K562 (cell line): ENCODE results near the gene PDE4D. TPM values are rescaled to one million over a fixed set of nuclear protein-coding genes. Genes with fewer than 3 reads are reported as not detected.

ENCODE experiments used
- ATAC-seq: fragments of 200-7000 bp; cut with Tn5 transposase; 3 replicates; pipeline ENCODE4 v1.9.1; 2020; ENCODE audit warnings: moderate library complexity
- BruUV-seq: library from RNA; stranded (reverse); fragments of 400-500 nt; replicated peaks from 2 replicates; lab custom pipeline; 2021; lab: Mats Ljungman, UMichigan
- CTCF ChIA-PET: fragments of 300-600 bp; formaldehyde crosslinking; extraction: SDS; loops from one replicate; lab custom pipeline; 2021; ENCODE audit warnings: low intra/inter-chr PET ratio; lab: Yijun Ruan, JAX
- POLR2A ChIA-PET: fragments of 300-600, 350-650 bp; sonication (Branson Sonifier 250); formaldehyde crosslinking; extraction: SDS; loops from one replicate; lab custom pipeline; 2021; ENCODE audit warnings: antibody characterized with exemption, inconsistent platforms; lab: Yijun Ruan, JAX
- DNase-seq, 4 experiments: peaks; one replicate each; pipeline versions ENCODE4 v3.0.0 to v3.0.0-alpha.2; 2011 to 2018; ENCODE audit warnings: low spot score in 3 of 4, mixed read lengths in 3 of 4; ENCODE audit errors: extremely low read depth in 1 of 4
- FAIRE-seq: peaks from 2 replicates; lab custom pipeline; 2011; peaks lifted over from hg19 to GRCh38; lab: Jason Lieb, UNC
- H2AFZ ChIP-seq: 2 replicates; pipeline ENCODE4 v1.6.0; 2011; ENCODE audit warnings: low read depth, low read length, control low read depth, inconsistent platforms
- H3K27ac ChIP-seq: fragments of 200-600 bp; 3 replicates; pipeline ENCODE4 v1.8.0; 2011; ENCODE audit warnings: low read depth, mild to moderate bottlenecking, control low read depth, inconsistent platforms, low read length, moderate library complexity, mixed read lengths; ENCODE audit errors: extremely low read depth
- H3K27me3 ChIP-seq, 2 experiments: fragments of 300-600 bp in 1 of 2; 2 replicates in 1 of 2; 3 replicates in 1 of 2; pipeline versions ENCODE4 v1.6.0 to v1.8.0; 2011; ENCODE audit warnings: inconsistent platforms in 2 of 2, low read length in 2 of 2, mild to moderate bottlenecking in 1 of 2, mixed read lengths in 1 of 2, moderate library complexity in 1 of 2; ENCODE audit not compliant: control insufficient read depth in 2 of 2, insufficient read depth in 2 of 2
- H3K36me3 ChIP-seq: fragments of 300-600 bp; 3 replicates; pipeline ENCODE4 v1.8.0; 2011; ENCODE audit warnings: mild to moderate bottlenecking, low read length, inconsistent platforms; ENCODE audit not compliant: control insufficient read depth, insufficient read depth
- H3K4me1 ChIP-seq, 2 experiments: fragments of 200-600 bp in 1 of 2; replicated peaks in 1 of 2; 2 replicates in 1 of 2; 3 replicates in 1 of 2; pipeline versions ENCODE4 v1.5.1 to v1.8.0; 2011; ENCODE audit warnings: inconsistent platforms in 2 of 2, low read length in 2 of 2, mild to moderate bottlenecking in 1 of 2, mixed read lengths in 1 of 2, moderate library complexity in 1 of 2; ENCODE audit not compliant: control insufficient read depth in 2 of 2, insufficient read depth in 2 of 2
- H3K4me2 ChIP-seq: 2 replicates; pipeline ENCODE4 v1.6.1; 2011; ENCODE audit warnings: low read length, control low read depth, inconsistent platforms, mixed read lengths; ENCODE audit not compliant: insufficient read depth
- H3K4me3 ChIP-seq: fragments of 200-600 bp; sonication (generic), shearing (Covaris generic); 2 replicates; pipeline ENCODE4 v1.5.1; 2016; ENCODE audit warnings: control low read depth, inconsistent platforms
- H3K79me2 ChIP-seq: fragments of 200-600 bp; 3 replicates; pipeline ENCODE4 v1.8.0; 2011; ENCODE audit warnings: low read length, inconsistent platforms; ENCODE audit not compliant: control insufficient read depth, insufficient read depth
- H3K9ac ChIP-seq, 2 experiments: 2 replicates each; pipeline versions ENCODE4 v1.6.0 to v1.6.1; 2011; ENCODE audit warnings: low read depth in 2 of 2, low read length in 2 of 2, control low read depth in 1 of 2, inconsistent platforms in 1 of 2, mild to moderate bottlenecking in 1 of 2, mixed read lengths in 1 of 2; ENCODE audit not compliant: insufficient read depth in 1 of 2
- H3K9me1 ChIP-seq: one replicate; pipeline ENCODE4 v1.6.0; 2011; ENCODE audit warnings: inconsistent platforms, mild to moderate bottlenecking, low read length, moderate library complexity; ENCODE audit not compliant: control insufficient read depth, insufficient read depth
- H3K9me3 ChIP-seq: replicated peaks from 2 replicates; pipeline ENCODE4 v1.5.1; 2011; ENCODE audit warnings: low read depth, low read length, inconsistent platforms; ENCODE audit not compliant: control insufficient read depth, insufficient read depth
- H4K20me1 ChIP-seq: replicated peaks from 2 replicates; pipeline ENCODE4 v1.6.1; 2011; ENCODE audit warnings: low read length, inconsistent platforms, mixed read lengths; ENCODE audit not compliant: control insufficient read depth, insufficient read depth
- DMBX1 ChIP-seq: fragments of 250-450 bp; sonication (Bioruptor Pico); IDR thresholded peaks from 2 replicates; pipeline ENCODE4 v1.8.0; 2022; ENCODE audit warnings: inconsistent platforms, mild to moderate bottlenecking, moderate library complexity, borderline replicate concordance
- HMG20B ChIP-seq: fragments of 250-450 bp; sonication (Bioruptor Pico); IDR thresholded peaks from 2 replicates; pipeline ENCODE4 v1.5.0; 2021; ENCODE audit warnings: mild to moderate bottlenecking
- TCF7 ChIP-seq: sonication (generic); IDR thresholded peaks from 2 replicates; pipeline ENCODE4 v1.6.1; 2016; ENCODE audit warnings: antibody characterized with exemption, borderline replicate concordance
- TCF7L2 ChIP-seq: fragments of 150-350 bp; IDR thresholded peaks from 2 replicates; pipeline ENCODE4 v1.6.1; 2016; ENCODE audit warnings: low read depth, mild to moderate bottlenecking, low read length, moderate library complexity
- ZNF764 ChIP-seq: fragments of 250-450 bp; sonication (Bioruptor Pico); IDR thresholded peaks from 2 replicates; pipeline ENCODE4 v1.4.0; 2020; ENCODE audit warnings: low read depth, mild to moderate bottlenecking, moderate library complexity
- WGBS: fragments of 100-300 bp; shearing (Covaris generic); methylation state at CpG from one replicate; pipeline ENCODE4 v1.1.6; 2016; ENCODE audit warnings: low coverage, mixed read lengths; ENCODE audit not compliant: insufficient coverage; ENCODE audit errors: missing lambda C conversion rate; 5-methylcytosine and 5-hydroxymethylcytosine counted together
- in situ Hi-C: fragments of 300-500 bp; cut with MboI; formaldehyde crosslinking; loops from 4 replicates; pipeline ENCODE4 v1.15.0; 2018; ENCODE audit warnings: inconsistent platforms, mixed read lengths
- intact Hi-C: fragments of 100-400 bp; cut with micrococcal nuclease; formaldehyde crosslinking; loops from 2 replicates; pipeline ENCODE4 v1.14.2; 2022
- polyA plus RNA-seq, 8 experiments: library from polyadenylated mRNA; depleted of rRNA in 4 of 8; stranded (reverse) in 5 of 8; unstranded in 3 of 8; fragments of >200 nt; fragmentation: Nextera tagmentation in 2 of 8; fragmentation: Illumina TruSeq in 1 of 8; extraction: Ambion mirVana in 2 of 8; extraction: Trizol in 1 of 8; gene quantifications; 2 replicates each; pipeline versions ENCODE4 v1.2.1 to v1.2.3, GENCODE V29; 2011 to 2014; ENCODE audit warnings: inconsistent platforms in 1 of 8, missing spikeins in 1 of 8
- total RNA-seq, 7 experiments: library from RNA; depleted of rRNA in 6 of 7; stranded (reverse); fragments of >200 nt in 6 of 7; fragmentation: Illumina TruSeq in 2 of 7; extraction: Trizol in 2 of 7; gene quantifications; 2 replicates each; pipeline versions ENCODE4 v1.2.1 to v1.2.3, GENCODE V29; 2011 to 2021; ENCODE audit warnings: low replicate concordance in 1 of 7
- TF ChIP-seq, protein P1 (sequence below): fragments of 250-450 bp; sonication (Bioruptor Pico); IDR thresholded peaks from 2 replicates; pipeline ENCODE4 v1.5.0; 2021; ENCODE audit warnings: mild to moderate bottlenecking, borderline replicate concordance

PDE4D gene
- total and polyA plus RNA-seq, 9 of the 15 experiments (the other 6 are each of a cell fraction or from before 2014, with no cell fraction given): 0.04 to 0.46 (median 0.13) TPM

DNA sequence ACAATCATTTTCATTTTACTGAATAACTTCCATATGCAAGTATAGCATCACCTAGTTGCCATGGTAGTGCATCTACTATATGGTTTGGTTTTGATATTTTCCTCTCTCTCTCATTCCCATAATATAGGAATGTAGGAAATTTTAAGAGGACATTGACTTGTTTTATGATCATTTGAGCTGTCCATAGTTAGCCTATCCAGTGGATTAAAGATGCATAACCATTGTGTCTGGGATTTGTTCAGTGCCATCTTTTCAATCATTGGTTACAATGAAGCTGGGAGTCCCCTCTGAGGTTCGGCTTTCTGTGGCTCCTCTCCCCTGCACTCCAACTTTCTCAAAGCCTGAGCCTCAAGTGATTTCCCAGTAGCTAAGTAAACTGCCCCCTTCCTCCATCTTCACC, 852.2 kb downstream of the PDE4D start:
- Histone ChIP-seq H3K27ac (no peak overlapping the region), H4K20me1 (no peaks in the 10 kb centered on the region), H3K9me3 (no peaks in the 10 kb centered on the region), H3K36me3 (no peaks in the 10 kb centered on the region), H3K4me1 (peaks cover 0 to 11% of the 10 kb centered on the region in 2 experiments; a peak in 2 of 5 replicates), H3K9me1 (no peaks in the 10 kb centered on the region), H3K27me3 (peaks cover 11 to 16% of the 10 kb centered on the region in 2 experiments; a peak in 4 of 5 replicates), H3K4me2 (no peak overlapping the region), H3K79me2 (no peaks in the 10 kb centered on the region), H3K9ac (no peak overlapping the region), H3K4me3 (no peak overlapping the region), H2AFZ (no peak overlapping the region)
- ATAC-seq: no peak
- ChIA-PET CTCF (no interaction called here), POLR2A (no interaction called here)
- TF ChIP-seq TCF7L2: no peak
- TF ChIP-seq, protein P1, sequence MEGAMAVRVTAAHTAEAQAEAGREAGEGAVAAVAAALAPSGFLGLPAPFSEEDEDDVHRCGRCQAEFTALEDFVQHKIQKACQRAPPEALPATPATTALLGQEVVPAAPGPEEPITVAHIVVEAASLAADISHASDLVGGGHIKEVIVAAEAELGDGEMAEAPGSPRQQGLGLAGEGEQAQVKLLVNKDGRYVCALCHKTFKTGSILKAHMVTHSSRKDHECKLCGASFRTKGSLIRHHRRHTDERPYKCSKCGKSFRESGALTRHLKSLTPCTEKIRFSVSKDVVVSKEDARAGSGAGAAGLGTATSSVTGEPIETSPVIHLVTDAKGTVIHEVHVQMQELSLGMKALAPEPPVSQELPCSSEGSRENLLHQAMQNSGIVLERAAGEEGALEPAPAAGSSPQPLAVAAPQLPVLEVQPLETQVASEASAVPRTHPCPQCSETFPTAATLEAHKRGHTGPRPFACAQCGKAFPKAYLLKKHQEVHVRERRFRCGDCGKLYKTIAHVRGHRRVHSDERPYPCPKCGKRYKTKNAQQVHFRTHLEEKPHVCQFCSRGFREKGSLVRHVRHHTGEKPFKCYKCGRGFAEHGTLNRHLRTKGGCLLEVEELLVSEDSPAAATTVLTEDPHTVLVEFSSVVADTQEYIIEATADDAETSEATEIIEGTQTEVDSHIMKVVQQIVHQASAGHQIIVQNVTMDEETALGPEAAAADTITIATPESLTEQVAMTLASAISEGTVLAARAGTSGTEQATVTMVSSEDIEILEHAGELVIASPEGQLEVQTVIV (CRISPR knock-in tag): no peak
- no peak for TF ChIP-seq ZNF764
- TF ChIP-seq HMG20B (CRISPR knock-in tag): no peak
- TF ChIP-seq TCF7: no peak
- no peak for TF ChIP-seq DMBX1 (CRISPR knock-in tag)
- DNase-seq: no peak
- in situ Hi-C loops: no loop called here
- 0% methylated on average over 1 of the region's 1 CpG for WGBS
- intact Hi-C loops: no loop called here
- no peak for FAIRE-seq
- BruUV-seq: no TSS peak
